HL-60 (cell line): ENCODE data around the gene TRIO.

Experiments used
- GABPA ChIP-seq: IDR thresholded peaks from 2 replicates; pipeline ENCODE4 v1.6.1; 2012; ENCODE audit warnings: low read depth
- POLR2AphosphoS5 ChIP-seq: IDR thresholded peaks from 2 replicates; pipeline ENCODE4 v1.6.1; 2012; ENCODE audit warnings: low read depth
- SPI1 ChIP-seq: IDR thresholded peaks from 2 replicates; pipeline ENCODE4 v1.6.1; 2012; ENCODE audit warnings: low read depth, mild to moderate bottlenecking, borderline replicate concordance
- TF ChIP-seq, protein P1 (sequence below): IDR thresholded peaks from one replicate; pipeline ENCODE4 v1.5.1; 2011; ENCODE audit warnings: low read length, control low read depth, inconsistent platforms; ENCODE audit not compliant: insufficient read depth
- TF ChIP-seq, protein P2 (sequence below): IDR thresholded peaks from 2 replicates; pipeline ENCODE4 v1.6.1; 2012; ENCODE audit warnings: low read depth; ENCODE audit not compliant: insufficient replicate concordance

DNA sequence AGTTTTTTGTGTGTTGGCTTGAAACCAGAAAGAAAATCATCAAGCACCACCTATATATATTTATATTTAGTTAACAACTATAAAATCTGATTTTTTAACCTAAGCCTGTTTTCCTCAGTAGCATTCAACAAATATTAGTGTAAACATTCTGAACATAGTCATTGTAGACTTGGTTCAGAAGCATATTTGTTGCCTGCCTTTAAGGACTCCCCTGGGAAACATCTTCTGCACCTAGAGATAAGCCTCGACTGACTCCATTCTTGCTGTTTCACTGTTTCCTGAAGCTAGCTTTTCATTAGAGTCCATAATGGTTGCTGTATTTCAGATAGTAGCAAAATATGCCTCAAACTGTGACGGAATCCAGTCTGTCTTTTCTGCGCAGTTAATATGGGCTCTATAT lies 123.5 kb downstream of the TRIO start:
- TF ChIP-seq GABPA (no peak), POLR2AphosphoS5 (no peak), SPI1 (no peak)
- TF ChIP-seq, protein P1, sequence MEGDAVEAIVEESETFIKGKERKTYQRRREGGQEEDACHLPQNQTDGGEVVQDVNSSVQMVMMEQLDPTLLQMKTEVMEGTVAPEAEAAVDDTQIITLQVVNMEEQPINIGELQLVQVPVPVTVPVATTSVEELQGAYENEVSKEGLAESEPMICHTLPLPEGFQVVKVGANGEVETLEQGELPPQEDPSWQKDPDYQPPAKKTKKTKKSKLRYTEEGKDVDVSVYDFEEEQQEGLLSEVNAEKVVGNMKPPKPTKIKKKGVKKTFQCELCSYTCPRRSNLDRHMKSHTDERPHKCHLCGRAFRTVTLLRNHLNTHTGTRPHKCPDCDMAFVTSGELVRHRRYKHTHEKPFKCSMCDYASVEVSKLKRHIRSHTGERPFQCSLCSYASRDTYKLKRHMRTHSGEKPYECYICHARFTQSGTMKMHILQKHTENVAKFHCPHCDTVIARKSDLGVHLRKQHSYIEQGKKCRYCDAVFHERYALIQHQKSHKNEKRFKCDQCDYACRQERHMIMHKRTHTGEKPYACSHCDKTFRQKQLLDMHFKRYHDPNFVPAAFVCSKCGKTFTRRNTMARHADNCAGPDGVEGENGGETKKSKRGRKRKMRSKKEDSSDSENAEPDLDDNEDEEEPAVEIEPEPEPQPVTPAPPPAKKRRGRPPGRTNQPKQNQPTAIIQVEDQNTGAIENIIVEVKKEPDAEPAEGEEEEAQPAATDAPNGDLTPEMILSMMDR = no peak
- TF ChIP-seq, protein P2, sequence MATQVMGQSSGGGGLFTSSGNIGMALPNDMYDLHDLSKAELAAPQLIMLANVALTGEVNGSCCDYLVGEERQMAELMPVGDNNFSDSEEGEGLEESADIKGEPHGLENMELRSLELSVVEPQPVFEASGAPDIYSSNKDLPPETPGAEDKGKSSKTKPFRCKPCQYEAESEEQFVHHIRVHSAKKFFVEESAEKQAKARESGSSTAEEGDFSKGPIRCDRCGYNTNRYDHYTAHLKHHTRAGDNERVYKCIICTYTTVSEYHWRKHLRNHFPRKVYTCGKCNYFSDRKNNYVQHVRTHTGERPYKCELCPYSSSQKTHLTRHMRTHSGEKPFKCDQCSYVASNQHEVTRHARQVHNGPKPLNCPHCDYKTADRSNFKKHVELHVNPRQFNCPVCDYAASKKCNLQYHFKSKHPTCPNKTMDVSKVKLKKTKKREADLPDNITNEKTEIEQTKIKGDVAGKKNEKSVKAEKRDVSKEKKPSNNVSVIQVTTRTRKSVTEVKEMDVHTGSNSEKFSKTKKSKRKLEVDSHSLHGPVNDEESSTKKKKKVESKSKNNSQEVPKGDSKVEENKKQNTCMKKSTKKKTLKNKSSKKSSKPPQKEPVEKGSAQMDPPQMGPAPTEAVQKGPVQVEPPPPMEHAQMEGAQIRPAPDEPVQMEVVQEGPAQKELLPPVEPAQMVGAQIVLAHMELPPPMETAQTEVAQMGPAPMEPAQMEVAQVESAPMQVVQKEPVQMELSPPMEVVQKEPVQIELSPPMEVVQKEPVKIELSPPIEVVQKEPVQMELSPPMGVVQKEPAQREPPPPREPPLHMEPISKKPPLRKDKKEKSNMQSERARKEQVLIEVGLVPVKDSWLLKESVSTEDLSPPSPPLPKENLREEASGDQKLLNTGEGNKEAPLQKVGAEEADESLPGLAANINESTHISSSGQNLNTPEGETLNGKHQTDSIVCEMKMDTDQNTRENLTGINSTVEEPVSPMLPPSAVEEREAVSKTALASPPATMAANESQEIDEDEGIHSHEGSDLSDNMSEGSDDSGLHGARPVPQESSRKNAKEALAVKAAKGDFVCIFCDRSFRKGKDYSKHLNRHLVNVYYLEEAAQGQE = no peak
